ENCODE measurements around the gene CERS6.

DNA sequence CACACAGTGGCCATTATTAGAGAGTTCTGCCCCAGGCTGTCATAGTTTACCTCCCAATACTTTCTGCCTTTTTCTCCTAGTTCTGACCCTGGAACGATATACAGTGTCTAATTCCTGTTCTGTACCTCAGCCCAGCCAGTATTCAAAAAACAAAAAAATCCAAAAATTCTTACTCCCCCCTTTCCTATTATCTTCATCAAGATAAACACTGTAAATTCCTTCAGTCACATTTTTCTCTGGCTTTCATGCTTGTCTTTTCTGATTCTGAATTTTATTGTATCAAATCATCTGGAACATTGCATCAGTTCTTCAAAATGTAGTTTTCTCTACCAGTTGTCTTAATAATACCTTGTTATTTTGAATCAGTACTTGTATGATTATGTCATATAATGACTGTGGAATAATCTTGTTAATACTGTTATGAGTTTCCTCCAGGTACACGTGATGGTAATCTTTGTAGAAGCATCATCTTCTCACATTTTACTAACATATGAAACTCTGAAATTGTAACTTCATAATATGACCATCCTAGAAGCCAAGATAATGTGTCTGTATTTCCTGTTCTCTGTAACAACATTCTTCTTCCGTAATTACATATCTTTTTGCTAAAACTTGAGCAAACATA, 267.3 kb downstream of the CERS6 start:
- TF ChIP-seq, protein P1, sequence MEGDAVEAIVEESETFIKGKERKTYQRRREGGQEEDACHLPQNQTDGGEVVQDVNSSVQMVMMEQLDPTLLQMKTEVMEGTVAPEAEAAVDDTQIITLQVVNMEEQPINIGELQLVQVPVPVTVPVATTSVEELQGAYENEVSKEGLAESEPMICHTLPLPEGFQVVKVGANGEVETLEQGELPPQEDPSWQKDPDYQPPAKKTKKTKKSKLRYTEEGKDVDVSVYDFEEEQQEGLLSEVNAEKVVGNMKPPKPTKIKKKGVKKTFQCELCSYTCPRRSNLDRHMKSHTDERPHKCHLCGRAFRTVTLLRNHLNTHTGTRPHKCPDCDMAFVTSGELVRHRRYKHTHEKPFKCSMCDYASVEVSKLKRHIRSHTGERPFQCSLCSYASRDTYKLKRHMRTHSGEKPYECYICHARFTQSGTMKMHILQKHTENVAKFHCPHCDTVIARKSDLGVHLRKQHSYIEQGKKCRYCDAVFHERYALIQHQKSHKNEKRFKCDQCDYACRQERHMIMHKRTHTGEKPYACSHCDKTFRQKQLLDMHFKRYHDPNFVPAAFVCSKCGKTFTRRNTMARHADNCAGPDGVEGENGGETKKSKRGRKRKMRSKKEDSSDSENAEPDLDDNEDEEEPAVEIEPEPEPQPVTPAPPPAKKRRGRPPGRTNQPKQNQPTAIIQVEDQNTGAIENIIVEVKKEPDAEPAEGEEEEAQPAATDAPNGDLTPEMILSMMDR (IDR thresholded peaks at IDR 0.05) = no peak
- no peak for TF ChIP-seq POLR2A (IDR thresholded peaks at IDR 0.05)
- TF ChIP-seq POLR2AphosphoS5 (IDR thresholded peaks at IDR 0.05) = no peak
